PFSK-1 (cell line): Measurements from ENCODE around the gene STC2.

Experiments used
- FOXP2 ChIP-seq: optimal IDR thresholded peaks from 2 replicates; pipeline ENCODE3; 2011; ENCODE audit warnings: borderline replicate concordance, control low read depth, inconsistent platforms; ENCODE audit not compliant: insufficient read depth; ENCODE audit errors: extremely low read length, extremely low read depth
- POLR2AphosphoS5 ChIP-seq: IDR thresholded peaks from 2 replicates; pipeline ENCODE4 v1.6.1; 2012; ENCODE audit warnings: low read depth, mild to moderate bottlenecking, control low read depth, low read length, moderate library complexity
- REST ChIP-seq, 2 experiments: IDR thresholded peaks; 2 replicates each; pipeline versions ENCODE4 v1.6.1 to v1.8.0; 2011 to 2012; ENCODE audit warnings: low read depth in 2 of 2, low read length in 2 of 2, control low read depth in 1 of 2, inconsistent platforms in 1 of 2, mild to moderate bottlenecking in 1 of 2, moderate library complexity in 1 of 2; ENCODE audit not compliant: insufficient read depth in 1 of 2
- SIN3A ChIP-seq: IDR thresholded peaks from 2 replicates; pipeline ENCODE4 v1.6.1; 2012; ENCODE audit warnings: mild to moderate bottlenecking, low read length, moderate library complexity, borderline replicate concordance; ENCODE audit not compliant: insufficient read depth
- TAF1 ChIP-seq: IDR thresholded peaks from 2 replicates; pipeline ENCODE4 v1.6.1; 2012; ENCODE audit warnings: low read length, control low read depth, borderline replicate concordance; ENCODE audit not compliant: insufficient read depth

STC2 gene

GRCh38 chr5:173268750-173269432 is 59.3 kb downstream of the STC2 start:
- TF ChIP-seq REST (IDR thresholded peaks at IDR 0.05; ENCODE audit: insufficient read depth in 1 of 2, low read depth in 2 of 2, low read length in 2 of 2) (no peak), TAF1 (no peak), FOXP2 (no peak), SIN3A (no peak), POLR2AphosphoS5 (no peak)

- TF ChIP-seq FOXP2 (no peak), SIN3A (no peak), REST (IDR thresholded peaks at IDR 0.05; ENCODE audit: insufficient read depth in 1 of 2, low read depth in 2 of 2, low read length in 2 of 2) (no peak), POLR2AphosphoS5 (no peak), TAF1 (no peak)
These were observed 62.8 kb downstream of the STC2 start for GRCh38 chr5:173265433-173265832.
